Measurements from ENCODE around the gene ECE1.

Gene ECE1

GRCh38 chr1:21333824-21334213 is 43.6 kb upstream of the ECE1 start:
- TF ChIP-seq CTCF (IDR thresholded peaks at IDR 0.05): no peak
- intact Hi-C loops (cut with DNase I; ENCODE audit: low total_unique reads): no loop called here
- peaks cover 0 to 15% (median 0%) of the 10 kb centered on the region in 3 donors for H3K36me3 ChIP-seq
- DNase-seq: no peak
- no peaks in the 10 kb centered on the region for H3K27me3 ChIP-seq
- no peaks in the 10 kb centered on the region for H3K9me3 ChIP-seq
- H3K4me3 ChIP-seq: peak overlapping the region; percentile 43 to 44
- H3K27ac ChIP-seq: peak overlapping the region; percentile 95 to 96
- peaks cover 5 to 100% (median 92%) of the 10 kb centered on the region in 4 donors for H3K4me1 ChIP-seq

- peaks cover 5 to 100% (median 91%) of the 10 kb centered on the region in 4 donors for H3K4me1 ChIP-seq
Measured at GRCh38 chr1:21332554-21333311, 42.5 kb upstream of the ECE1 start.

GRCh38 chr1:21331752-21332478 is 41.7 kb upstream of the ECE1 start:
- H3K27ac ChIP-seq: peak overlapping the region; percentile 95 to 96
- no peaks in the 10 kb centered on the region for H3K9me3 ChIP-seq
- intact Hi-C loops (cut with DNase I; ENCODE audit: low total_unique reads): no loop called here
- H3K4me1 ChIP-seq: peaks cover 5 to 100% (median 91%) of the 10 kb centered on the region in 4 donors
- peaks cover 0 to 15% (median 0%) of the 10 kb centered on the region in 3 donors for H3K36me3 ChIP-seq
- no peaks in the 10 kb centered on the region for H3K27me3 ChIP-seq
- TF ChIP-seq CTCF (IDR thresholded peaks at IDR 0.05): no peak
- no peak for DNase-seq
- H3K4me3 ChIP-seq: no peak overlapping the region

More at GRCh38 chr1:21332554-21333311, 42.5 kb upstream of the ECE1 start:
- no peak for TF ChIP-seq CTCF (IDR thresholded peaks at IDR 0.05)
- Histone ChIP-seq H3K27ac (peak overlapping the region; percentile 95 to 96), H3K9me3 (no peaks in the 10 kb centered on the region), H3K36me3 (peaks cover 0 to 15% (median 0%) of the 10 kb centered on the region in 3 donors), H3K4me3 (no peak overlapping the region), H3K27me3 (no peaks in the 10 kb centered on the region)
- intact Hi-C loops (cut with DNase I; ENCODE audit: low total_unique reads): no loop called here
- DNase-seq: no peak

- H3K27me3 ChIP-seq: no peaks in the 10 kb centered on the region
- H3K9me3 ChIP-seq: no peaks in the 10 kb centered on the region
- no peak for DNase-seq
- peak overlapping the region; percentile 95 to 96 for H3K27ac ChIP-seq
- peaks cover 0 to 15% (median 0%) of the 10 kb centered on the region in 3 donors for H3K36me3 ChIP-seq
- TF ChIP-seq CTCF (IDR thresholded peaks at IDR 0.05): no peak
- intact Hi-C loops (cut with DNase I; ENCODE audit: low total_unique reads): no loop called here
- H3K4me1 ChIP-seq: peaks cover 10 to 100% (median 91%) of the 10 kb centered on the region in 4 donors
- H3K4me3 ChIP-seq: no peak overlapping the region
Measured at GRCh38 chr1:21330544-21330943, 40.3 kb upstream of the ECE1 start.

GRCh38 chr1:21329209-21329844 is 39.1 kb upstream of the ECE1 start:
- intact Hi-C loops (cut with DNase I; ENCODE audit: low total_unique reads): no loop called here

More at GRCh38 chr1:21329209-21329844, 39.1 kb upstream of the ECE1 start:
- TF ChIP-seq CTCF (IDR thresholded peaks at IDR 0.05): no peak
- Histone ChIP-seq H3K9me3 (no peaks in the 10 kb centered on the region), H3K27me3 (no peaks in the 10 kb centered on the region), H3K4me1 (peaks cover 7 to 100% (median 90%) of the 10 kb centered on the region in 4 donors), H3K36me3 (peaks cover 0 to 15% (median 0%) of the 10 kb centered on the region in 3 donors), H3K4me3 (no peak overlapping the region), H3K27ac (peak overlapping the region; percentile 58 to 95)
- DNase-seq: no peak
